SH-SY5Y (cell line): ENCODE results near the gene JSRP1.

Experiments used
- GATA2 ChIP-seq: IDR thresholded peaks from 2 replicates; pipeline ENCODE4 v1.6.1; 2011; ENCODE audit warnings: mild to moderate bottlenecking, low read depth, low read length
- GATA3 ChIP-seq: IDR thresholded peaks from 2 replicates; pipeline ENCODE4 v1.6.1; 2011; ENCODE audit warnings: low read depth, mild to moderate bottlenecking, low read length, moderate library complexity

- no peak for TF ChIP-seq GATA3
- TF ChIP-seq GATA2: no peak
Observed at GRCh38 chr19:2288338-2288817, 32.2 kb upstream of the JSRP1 start.
